ENCODE measurements around the gene IFNL2. TPM values are rescaled to one million over a fixed set of nuclear protein-coding genes. Genes with fewer than 3 reads are reported as not detected.
A peak's percentile ranks its signal among the peaks of the same experiment; 100 is the strongest.
"Not testable (repeated sequence)": the region's sequence is repeated elsewhere in the genome, so short reads cannot be mapped to it uniquely, and the experiment has no call there.

The IFNL2 gene
- total RNA-seq, 1 donor = not detected

DNA sequence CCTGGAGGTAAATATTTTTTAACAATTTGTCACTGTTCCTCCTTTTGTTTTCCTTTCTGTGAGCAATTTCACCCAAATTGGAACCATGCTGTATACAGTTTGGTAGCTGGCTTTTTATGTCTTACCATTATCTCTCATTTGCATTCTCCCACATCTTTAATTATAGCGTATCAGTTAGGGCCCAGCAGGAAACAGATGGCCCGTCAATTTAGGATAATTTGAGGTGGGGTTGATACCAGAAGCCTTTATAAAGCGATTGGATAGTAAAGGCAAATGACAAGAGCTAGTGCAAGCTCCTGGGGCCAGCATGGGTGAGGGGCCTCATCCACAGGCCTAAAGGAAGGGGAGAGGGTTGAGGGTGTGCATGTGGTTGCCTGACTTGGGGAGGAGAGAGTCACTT lies 15.7 kb upstream of the IFNL2 start:
- DNase-seq (ENCODE audit: low read depth in 2 of 3, low spot score in 2 of 3) = peak in 2 of 3 donors; percentile 90 to 98

DNA sequence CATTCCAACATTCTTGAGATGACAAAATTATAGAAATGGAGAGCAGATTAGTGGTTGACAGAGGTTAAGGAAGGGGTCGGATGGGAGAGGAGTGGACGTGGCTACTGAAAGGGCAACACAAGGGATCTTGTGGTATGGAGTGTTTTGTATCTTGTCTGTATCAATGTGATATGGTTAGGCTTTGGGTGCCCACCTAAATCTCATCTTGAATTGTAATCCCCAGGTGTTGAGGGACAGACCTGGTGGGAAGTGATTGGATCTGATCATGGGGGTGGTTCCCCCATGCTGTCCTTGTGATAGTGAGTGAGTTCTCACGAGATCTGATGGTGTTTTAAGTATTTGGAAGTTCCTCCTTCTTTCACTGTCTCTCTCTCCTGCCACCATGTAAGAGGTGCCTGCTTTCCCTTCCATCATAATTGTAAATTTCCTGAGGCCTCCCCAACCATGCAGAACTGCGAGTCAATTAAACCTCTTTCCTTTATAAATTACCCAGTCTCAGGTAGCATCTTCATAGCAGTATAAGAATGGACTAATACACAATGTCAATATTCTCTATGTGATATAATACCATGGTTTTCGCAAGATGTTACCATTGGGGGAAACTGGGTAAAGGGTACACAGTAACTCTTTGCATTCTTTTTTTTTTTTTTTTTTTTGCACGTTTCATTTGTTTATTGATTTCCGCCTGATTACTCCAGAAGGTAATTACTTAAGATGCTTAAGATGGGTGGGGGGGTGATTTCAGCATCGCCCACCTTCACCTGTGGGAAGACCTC lies 14.6 kb upstream of the IFNL2 start:
- no peak for DNase-seq (ENCODE audit: low read depth in 2 of 3, low spot score in 2 of 3)

DNA sequence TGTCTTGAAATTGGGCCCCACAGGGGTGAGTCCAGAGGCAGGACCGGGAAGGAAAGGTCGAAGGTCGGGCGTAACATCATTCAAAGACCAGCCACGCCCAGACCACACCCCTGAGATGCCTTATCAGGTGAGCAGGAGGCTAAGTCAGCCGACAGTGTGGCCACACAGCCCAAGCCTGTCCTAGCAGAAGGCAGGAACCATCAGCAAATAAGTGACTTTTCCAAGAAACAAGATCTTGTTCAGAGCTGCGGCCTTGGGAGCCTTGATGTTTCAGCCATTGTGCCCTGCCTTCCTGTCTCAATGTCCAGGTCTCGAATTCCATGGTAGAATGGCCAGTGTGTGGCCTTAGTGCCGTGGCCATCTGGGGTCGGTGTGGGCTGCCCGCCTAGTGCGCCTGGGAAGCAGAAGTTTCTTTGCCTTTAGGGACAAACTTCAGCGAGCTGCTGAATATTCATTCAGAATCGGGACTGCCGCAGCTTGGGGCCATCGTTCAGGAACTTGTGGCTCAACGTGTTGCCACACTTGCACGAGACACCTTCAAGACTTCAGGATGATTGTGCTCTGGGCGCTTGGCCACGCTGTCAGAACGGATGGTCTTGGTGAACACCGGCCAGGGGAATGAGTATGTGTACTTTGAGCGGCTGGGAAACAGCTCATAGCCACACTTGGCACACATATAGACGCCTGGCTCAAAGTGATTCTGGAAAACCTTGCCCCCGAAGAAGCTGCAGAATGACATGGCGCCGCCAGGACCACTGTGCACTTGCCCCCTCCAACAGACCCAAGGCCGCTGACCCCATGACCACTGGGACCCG lies 13.5 kb upstream of the IFNL2 start:
- DNase-seq (ENCODE audit: low read depth in 2 of 3, low spot score in 2 of 3) = no peak

DNA sequence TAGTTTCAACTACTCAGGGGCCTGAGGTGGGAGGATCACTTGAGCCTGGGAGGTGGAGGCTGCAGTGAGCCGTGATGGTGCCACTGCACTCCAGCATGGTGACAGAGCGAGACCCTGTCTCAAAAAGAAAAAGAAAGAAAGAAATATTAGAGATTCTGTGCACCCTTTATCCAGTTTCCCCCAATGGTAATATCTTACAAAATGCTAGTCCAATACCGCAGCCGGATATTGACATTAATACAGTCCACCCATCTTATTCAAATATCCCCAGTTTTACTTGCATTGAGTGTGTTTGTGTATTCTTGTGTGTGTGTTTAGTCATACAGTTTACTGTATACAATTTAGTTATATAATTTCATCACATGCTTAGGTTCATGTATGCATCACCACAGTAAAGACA lies 11.0 kb upstream of the IFNL2 start:
- DNase-seq (ENCODE audit: low read depth in 2 of 3, low spot score in 2 of 3) = no peak

DNA sequence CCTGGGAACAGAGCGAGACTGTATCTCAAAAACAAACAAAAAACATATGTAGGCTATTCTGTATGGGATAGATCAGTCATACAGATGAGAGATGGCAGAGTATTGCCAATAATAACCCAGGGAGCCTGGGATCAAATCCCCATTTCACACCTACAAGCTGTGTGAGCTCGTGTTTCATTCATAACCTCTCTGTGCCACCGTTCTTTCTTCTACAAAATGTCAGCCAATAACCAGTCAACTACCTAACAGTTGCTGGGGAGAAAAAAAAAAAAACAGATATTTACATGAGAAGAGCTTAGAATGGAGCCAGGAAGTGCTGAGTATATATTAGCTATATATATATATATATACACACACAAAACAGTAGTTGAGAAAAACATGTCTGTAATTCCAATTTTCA lies 6.5 kb upstream of the IFNL2 start:
- no peak for DNase-seq (ENCODE audit: low read depth in 2 of 3, low spot score in 2 of 3)

DNA sequence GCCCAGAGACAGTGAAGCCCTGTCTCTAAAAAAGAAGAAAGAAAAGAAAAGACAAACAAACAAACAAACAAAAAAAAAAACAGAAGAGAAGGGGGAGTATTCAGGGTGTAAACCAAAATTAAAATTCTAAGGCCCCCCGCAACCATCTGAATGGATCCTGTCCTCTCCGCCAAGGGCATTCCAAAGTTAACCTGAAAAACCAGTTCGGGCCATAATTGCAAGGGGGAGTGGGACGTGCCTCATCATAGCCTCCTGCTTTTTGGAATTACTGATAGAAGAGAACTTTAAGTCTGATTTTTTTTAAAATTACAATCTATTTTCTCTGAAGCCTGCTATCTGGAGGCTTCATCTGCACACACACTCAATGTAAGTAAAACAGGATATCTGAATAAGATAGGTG lies 5.7 kb upstream of the IFNL2 start:
- no peak for DNase-seq (ENCODE audit: low read depth in 2 of 3, low spot score in 2 of 3)

DNA sequence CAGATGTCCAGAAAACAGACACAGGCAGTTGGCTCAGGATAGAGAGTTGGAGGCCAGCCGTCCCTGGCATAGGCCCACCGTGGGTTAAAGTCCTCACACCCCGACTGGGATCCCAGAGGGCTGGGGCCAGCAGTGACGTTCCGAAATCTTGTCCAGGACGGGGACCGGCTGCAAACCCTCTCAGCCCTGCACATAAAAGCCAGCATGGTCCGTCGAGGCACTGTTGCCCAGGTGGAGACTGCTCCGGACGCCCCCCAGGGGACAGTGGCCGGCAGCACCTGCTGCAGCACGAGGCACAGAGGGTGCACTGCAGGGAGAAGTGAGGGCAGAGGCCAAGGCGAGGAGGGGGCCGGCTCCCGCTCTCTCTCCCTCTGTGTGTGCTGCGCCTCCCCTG lies 4.3 kb upstream of the IFNL2 start:
- no peak for DNase-seq (ENCODE audit: low read depth in 2 of 3, low spot score in 2 of 3)

DNA sequence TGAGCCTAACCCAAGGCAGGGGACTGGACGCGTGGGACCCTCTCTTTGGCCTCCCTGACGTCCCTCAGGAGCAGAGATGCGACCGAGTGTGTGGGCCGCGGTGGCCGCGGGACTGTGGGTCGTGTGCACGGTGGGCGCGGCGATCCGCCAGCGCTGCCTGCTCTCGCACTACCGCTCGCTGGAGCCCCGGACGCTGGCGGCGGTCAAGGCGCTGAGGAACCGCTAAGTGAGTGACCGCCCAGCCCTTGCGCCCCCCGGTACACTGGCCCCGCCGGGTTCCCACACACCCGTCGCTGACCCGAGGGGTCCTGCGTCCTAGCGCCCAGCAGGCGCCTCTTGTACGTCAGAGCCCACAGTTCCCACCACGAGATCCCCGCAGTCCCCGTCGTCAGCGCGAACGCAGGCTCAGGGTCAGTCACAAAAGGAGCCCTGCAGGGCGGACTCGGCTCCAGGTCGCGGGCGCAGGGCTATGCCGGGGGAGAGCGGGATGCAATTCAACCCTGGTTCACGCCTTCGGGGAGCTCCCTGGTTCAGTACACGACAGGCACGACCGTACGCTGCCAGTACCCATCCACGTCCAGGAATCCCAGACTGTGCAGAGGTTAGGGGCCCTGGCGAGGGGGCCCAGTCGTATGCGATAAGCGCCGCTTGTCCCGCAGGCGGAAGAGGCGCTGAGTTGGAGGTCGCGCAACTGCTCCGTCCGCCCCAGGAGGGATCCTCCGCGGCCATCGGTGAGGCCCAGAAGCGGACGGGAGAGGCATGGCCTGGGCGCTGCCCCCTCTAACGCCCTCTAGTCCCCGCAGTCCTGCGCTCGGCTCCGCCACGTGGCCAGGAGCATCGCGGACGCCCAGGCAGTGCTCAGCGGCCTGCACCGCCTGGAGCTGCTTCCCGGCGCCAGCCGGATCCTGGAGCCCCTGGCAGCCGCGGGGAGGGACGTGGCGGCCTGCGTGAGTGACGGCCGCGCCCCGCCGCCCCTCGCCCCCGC lies 3.6 kb upstream of the IFNL2 start:
- no peak for DNase-seq (ENCODE audit: low read depth in 2 of 3, low spot score in 2 of 3)

DNA sequence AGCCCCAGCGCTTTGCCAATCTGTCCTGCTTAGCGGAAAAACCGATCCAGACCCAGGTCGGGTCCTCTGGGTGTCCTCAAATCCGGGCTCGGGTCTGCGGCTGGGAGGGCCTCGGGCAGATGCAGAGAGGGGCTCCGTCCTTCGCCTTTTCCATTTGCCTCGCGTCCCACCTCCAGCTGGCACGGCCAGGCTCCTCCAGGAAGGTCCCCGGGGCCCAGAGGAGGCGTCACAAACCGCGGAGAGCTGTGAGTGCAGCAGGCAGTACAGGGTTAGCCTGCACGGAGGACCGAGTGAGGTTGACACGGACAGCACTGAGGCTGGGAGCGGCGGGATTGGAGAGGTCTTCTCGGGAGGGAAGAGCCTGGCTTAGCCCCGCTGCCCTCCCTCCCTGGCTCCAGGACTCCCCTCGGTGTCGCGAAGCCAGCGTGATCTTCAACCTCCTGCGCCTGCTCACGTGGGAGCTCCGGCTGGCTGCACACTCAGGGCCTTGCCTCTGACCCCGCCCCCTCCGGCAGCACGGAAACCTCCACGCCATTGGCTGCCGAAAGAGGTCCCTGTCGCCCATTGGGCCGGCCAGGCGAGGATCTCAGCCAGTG lies 2.8 kb upstream of the IFNL2 start:
- DNase-seq (ENCODE audit: low read depth in 2 of 3, low spot score in 2 of 3) = no peak

DNA sequence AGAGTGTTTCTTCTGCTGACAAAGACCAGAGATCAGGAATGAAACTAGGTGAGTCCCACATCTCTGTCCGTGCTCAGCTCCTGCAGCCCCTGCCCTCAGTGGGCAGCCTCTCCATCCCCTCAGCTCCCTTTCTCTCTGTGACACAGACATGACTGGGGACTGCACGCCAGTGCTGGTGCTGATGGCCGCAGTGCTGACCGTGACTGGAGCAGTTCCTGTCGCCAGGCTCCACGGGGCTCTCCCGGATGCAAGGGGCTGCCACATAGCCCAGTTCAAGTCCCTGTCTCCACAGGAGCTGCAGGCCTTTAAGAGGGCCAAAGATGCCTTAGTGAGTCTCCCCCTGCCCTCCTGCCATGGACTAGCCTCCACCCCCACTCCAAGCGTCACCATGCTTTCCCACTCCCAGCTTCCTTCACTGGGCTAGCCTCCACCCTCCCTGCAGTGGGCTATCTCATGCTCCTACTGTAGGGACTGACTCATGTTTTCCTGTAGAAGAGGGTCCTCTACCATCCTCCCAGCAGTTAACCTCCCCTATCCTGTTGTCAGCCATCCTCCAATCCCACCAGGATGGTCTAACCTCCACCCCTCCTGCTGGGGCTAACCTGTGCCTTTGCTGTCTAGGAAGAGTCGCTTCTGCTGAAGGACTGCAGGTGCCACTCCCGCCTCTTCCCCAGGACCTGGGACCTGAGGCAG lies 481 bp downstream of the IFNL2 start:
- DNase-seq (ENCODE audit: low read depth in 2 of 3, low spot score in 2 of 3) = not testable (repeated sequence)

DNA sequence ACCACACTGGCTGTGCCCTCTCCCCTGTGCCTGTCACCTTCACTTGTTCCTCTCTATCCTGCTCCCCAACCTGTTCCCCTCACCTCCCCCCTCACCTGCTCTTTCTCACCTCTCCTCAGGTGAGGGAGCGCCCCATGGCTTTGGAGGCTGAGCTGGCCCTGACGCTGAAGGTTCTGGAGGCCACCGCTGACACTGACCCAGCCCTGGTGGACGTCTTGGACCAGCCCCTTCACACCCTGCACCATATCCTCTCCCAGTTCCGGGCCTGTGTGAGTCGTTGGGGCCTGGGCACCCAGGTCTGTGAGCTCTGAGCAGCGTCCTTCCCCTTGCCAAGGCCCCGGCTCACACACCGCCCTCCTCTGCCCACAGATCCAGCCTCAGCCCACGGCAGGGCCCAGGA lies 1.2 kb downstream of the IFNL2 start:
- DNase-seq (ENCODE audit: low read depth in 2 of 3, low spot score in 2 of 3) = not testable (repeated sequence)

DNA sequence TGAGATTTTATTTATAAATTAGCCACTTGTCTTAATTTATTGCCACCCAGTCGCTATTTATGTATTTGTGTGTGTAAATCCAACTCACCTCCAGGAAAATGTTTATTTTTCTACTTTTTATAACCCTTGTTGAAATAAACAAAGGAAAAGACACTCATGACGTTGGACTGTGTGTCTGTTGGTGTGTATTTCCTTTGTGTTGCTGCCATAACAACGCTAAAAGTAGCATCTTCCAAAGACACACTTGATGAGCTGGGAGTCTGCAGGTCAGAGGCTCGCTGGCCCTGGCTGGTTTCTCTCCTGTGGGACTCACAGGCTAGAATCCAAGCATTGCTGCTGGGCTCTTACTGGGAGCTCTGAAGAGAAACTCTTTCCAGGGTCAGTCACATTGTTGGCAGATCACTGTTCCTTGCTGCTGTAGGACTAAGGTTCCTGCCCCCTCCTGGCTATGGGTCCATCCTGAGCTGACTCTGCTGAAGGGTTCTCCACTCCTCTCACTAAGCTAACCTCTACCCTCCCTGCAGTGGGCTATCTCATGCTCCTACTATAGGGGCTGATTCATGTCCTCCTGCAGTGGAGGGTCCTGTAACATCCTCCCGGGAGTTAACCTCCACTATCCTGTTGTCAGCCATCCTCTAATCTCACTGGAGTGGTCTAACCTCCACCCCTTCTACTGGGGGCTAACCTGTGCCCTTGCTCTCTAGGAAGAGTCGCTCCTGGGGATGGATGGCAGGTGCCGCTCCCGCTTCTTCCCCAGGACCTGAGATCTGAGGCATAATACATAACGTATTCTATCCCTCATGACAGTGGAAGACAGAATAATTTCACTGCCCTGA lies 2.1 kb downstream of the IFNL2 start:
- DNase-seq (ENCODE audit: low read depth in 2 of 3, low spot score in 2 of 3) = no peak

DNA sequence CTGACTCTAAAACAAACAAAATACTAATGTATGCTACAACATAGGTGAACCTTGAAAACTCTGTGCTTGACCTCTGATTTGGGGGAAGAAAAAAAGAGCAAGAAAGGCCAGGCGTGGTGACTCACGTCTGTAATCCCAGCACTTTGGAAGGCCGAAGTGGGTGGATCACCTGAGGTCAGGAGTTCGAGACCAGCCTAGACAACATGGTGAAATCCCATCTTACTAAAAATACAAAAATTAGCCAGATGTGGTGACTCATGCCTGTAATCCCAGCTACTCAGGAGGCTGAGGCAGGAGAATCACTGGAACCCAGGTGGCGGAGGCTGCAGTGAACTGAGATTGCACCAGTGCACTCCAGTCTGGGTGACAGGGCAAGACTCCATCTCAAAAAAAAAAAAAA lies 5.7 kb downstream of the IFNL2 start:
- DNase-seq (ENCODE audit: low read depth in 2 of 3, low spot score in 2 of 3) = not testable (repeated sequence)

DNA sequence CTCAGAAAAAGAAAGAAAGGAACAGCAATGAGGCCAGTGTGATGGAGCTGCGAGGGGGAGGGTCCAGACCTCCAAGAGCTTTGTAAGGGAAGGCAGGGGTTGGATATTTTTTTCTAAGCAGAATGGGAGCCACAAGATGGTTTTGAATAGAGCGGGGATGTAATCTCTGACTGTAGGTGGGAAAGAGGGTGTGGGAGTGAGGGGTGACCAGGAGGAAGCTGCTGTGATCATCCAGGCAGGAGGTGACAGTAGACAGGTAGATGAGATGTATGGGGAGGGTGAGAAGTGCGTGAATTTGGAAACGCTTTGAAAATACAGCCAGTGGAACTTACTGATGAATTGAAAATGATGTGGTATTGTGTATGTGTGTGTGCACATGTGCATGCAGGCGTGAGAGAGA lies 7.4 kb downstream of the IFNL2 start:
- DNase-seq (ENCODE audit: low read depth in 2 of 3, low spot score in 2 of 3) = no peak

DNA sequence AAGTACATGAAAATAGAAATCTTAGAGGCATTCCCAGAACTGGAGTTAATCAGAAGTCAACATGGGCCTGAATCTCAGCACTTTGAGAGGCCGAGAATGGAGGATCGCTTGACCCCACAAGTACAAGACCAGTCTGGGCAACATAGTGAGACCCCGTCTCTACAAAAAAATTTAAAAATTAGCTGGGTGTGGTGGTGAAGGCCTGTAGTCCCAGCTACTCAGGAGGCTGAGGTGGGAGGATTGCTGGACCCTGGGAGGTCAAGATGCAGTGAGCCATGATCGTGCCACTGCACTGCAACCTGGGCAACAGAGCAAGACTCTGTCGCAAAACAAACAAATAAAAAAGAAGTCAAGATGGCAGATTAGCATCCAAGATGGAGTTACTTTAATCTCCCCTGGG lies 8.5 kb downstream of the IFNL2 start:
- DNase-seq (ENCODE audit: low read depth in 2 of 3, low spot score in 2 of 3) = no peak

DNA sequence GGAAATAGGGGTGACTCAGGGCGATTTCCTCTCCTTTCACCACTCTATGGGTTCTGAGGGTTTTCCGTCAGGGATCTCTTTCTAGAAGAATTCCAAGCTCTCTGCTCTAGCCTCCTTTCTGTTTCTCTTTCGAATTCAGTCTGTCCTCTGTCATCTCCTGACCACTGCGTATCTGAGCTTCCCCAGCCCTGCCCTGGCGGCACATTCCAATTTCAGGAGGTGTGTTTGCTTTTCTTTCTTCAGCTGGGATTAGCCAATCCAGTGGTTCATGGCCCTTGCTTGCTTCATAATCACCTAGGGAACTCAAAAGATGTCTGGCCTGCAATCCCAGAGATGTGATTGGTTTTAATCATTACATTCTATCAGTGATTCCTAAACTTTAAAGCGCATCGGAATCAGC lies 9.4 kb downstream of the IFNL2 start:
- DNase-seq (ENCODE audit: low read depth in 2 of 3, low spot score in 2 of 3) = no peak

DNA sequence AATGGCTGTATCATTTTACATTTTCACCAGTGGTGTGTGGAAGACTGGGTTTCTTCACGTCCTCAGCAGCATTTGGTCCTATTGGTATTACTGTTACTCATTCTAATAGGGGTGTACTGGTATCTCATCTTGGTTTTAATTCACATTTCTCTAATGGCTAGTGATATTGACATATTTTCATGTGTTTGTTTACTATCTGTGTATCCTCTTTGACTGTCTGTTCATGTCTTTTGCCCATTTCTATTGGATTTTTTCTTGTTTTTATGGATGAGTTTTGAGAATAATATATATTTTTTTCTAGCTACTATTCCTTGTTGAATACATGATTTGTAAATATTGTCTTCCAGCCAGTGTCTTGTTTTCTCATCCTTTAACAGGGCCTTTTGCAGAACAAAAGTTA lies 13.8 kb downstream of the IFNL2 start:
- no peak for DNase-seq (ENCODE audit: low read depth in 2 of 3, low spot score in 2 of 3)

DNA sequence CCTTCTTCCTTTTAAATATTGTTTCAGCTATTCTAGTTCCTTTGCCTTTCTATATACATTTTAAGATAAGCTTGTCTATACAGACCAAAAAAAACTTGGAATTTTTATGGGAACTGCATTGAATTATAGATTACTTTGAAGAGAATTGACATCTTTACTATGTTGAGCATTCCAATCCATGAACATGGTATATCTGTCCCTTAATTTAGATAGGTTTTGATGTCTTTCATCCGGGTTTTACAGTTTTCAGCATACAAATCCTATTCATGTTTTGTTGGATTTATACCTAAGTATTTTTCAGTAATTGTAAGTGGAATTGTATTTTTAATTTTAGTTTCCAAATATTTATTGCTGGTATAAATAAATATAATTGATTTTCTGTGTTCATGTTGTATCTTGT lies 15.8 kb downstream of the IFNL2 start:
- no peak for DNase-seq (ENCODE audit: low read depth in 2 of 3, low spot score in 2 of 3)

DNA sequence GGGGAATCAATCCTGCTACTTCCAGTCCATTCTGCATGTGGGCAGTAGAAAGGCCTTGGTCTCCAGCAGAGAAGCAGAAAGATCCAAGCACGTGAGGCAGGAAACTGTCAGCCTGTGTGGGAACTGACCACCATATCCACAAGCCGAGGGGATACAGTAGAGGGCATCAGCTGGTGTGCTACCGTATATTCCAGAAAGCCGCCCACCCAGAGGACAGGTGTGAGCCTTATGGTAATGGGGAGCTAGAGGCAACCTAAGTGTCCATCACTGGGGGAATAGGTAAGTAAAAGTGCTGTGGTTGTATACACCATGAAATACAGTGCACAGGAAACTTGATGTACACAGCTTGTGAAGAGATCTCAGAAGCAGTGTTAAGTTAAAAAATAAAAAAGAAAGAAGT lies 25.2 kb downstream of the IFNL2 start:
- DNase-seq (ENCODE audit: low read depth in 2 of 3, low spot score in 2 of 3) = no peak

All from hematopoietic multipotent progenitor cell (in vitro differentiated cells).